ENCODE results near the gene LBH.
A peak's percentile ranks its signal among the peaks of the same experiment; 100 is the strongest.

The LBH gene

DNA sequence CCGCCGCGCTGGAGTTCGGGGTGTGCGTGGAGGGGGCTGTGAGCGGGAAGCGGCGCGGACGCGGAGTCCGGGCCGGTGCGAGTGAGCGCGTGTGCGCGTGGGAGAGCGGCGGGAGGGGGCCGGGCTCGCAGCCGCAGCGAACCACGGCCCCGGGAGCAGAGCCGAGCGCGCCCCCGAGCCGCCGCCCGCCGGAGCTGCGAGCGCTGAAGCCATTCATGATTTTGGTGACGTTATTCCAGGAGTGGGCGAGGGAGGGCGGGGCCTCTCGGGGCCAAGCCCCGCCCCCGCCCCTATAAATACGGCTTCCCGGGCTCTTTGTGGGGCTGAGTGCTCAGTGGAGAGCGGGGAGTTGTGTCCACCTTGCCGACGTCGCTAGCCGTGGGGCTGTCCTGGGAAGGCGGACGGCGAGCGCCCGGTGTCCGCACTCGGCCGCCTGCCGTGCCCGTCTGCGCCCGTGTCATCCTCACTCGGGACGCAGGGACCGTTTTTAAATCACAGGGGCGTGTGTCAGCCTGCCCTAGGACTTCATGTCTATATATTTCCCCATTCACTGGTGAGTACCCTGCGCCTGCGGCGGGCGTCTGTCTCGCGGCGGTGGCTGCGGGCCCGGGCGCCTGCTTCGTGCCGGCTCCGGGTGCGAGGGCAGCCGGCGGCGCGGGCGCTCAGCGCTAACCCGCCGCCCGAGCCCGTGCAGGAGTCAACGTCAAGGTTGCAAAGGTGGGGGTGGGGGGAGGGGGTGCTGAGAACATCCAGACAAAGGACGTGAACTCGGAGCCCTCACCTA, at the start of gene LBH:
Gene LBH, plus strand, starts transcription at position 323 of the 784 bp plus-strand sequence. Its CDS starts 205 bp downstream, at position 528.
- DNase-seq (ENCODE audit: low spot score), result peak; percentile 90

DNA sequence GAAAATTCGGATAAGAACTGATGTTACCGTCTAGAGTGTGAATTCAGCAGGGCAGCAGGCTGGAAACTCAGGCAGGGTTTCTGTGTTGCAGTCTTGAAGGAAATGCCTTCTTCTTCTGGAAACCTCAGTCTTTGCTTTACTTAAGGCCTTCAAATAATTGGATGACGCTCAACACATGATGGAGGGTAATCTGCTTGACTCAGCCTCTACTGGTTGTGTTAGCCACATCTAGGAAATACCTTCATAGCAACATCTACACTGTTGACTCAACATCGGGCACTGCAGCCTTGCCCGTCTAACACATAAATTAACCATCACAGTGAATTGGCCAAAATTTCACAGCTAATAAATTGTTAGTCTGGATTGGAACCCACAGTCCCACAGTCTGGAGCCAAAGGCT, 47.3 kb upstream of the LBH start:
- no peak for DNase-seq (ENCODE audit: low spot score)

DNA sequence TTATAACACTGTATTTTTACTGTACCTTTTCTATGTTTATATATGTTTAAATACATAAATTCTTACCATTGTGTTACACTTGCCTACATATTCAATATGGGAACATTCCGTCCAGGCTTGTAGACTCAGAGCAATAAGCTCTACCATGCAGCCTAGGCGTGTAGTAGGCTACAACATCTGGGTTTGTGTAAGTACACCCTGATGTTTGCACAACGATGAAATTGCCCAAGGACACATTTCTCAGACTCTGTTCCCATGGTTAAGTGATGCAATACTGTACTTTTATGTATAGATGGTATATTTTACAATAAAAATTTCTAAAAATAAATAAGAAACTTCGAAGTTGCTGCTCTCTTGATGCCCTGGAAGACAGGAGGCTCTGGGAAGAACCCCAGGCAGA, 46.2 kb upstream of the LBH start:
- no peak for DNase-seq (ENCODE audit: low spot score)

DNA sequence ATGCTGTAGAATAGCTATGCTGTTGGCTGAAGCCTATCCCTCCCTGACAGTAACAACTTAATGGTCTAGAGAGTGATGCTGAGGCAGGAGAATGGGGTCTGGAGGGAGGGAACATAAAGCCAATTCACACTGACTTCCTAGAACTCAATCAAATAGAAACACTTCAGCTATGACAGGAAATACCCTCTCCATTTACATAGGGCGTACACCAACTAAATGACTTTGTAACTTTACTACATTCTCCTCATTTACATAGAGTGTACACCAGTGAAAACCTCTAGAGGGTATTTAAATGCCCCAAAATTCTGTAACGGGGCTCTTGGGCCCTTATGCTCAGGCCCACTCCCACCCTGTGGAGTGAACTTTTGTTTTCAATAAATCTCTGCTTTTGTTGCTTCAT, 43.0 kb upstream of the LBH start:
- DNase-seq (ENCODE audit: low spot score), result no peak

DNA sequence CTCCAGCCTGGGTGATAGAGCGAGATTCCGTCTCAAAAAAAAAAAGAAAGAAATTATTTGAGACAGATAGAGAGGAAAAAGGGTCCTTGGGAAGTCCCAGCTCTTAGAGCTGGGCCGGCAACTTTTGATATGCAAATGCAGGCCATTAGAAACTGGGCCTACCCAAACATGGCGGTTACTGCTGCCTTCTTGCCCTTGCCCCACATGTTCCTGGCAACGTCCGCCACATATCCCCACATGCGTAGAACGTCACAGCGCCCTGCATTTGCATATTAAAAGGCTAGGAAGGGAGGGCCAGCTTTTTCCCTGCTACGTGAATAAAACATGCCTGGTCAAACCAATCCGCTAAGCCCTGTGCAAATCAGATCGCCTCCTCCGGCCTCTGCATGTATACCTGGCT, 40.7 kb upstream of the LBH start:
- no peak for DNase-seq (ENCODE audit: low spot score)

DNA sequence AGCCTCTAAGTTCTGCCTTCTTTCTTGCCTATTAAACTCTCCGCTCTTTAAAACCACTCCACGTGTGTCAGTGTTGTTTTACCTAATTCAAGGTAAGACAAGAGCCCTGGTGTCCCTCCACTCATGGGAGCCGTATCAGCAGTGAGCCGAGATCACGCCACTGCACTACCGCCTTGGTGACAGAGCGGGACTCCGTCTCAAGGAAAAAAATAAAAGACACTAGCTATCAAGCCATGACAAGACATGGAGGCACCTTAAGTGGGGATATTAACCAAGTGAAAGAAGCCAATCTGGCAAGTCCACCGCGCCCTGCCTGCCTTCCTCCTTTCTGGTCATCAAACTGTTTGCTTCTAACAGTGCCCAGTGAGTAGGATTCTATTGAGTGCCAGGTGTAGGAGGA, 40.2 kb upstream of the LBH start:
- no peak for DNase-seq (ENCODE audit: low spot score)

DNA sequence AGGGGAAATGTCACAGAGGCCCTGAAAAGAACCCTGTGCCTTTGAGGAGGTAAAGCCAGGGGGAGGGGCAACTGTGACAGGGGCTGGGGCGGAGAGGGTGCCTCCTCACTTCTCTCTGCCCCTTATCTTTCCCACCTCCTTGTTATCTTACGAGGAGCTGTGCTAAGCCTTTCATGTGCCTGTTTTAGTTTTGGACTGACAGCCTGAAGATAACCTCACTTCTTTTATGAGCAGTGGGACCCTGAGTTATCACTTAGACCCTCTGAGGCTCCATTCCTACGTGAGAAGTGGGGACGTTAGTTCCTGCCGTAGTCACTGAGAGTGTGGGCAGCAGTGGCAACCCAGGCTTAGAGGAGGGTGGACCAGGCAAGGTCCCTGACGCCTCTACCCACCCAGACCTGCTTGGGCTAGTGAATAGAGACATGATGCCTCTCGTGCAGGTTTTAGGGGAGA, 39.5 kb upstream of the LBH start:
- DNase-seq (ENCODE audit: low spot score), result no peak

DNA sequence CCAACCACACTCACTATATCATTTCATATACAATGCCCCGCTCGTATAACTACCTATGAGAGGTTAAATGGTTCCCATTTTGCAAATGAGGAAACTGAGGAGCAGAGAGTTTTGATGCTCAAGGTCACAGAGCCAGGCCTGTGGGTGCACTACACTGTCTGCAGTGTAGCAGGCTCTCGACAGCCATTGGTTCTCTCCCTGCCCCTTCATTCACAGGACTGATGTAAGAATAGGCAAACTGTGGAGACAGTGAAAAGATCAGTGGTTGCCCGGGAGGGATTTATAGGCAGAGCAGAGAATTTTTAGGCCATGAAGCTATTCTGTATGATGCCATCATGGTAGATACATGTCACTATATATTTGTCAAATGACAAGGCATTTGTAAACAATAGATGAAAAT, 39.0 kb upstream of the LBH start:
- no peak for DNase-seq (ENCODE audit: low spot score)

DNA sequence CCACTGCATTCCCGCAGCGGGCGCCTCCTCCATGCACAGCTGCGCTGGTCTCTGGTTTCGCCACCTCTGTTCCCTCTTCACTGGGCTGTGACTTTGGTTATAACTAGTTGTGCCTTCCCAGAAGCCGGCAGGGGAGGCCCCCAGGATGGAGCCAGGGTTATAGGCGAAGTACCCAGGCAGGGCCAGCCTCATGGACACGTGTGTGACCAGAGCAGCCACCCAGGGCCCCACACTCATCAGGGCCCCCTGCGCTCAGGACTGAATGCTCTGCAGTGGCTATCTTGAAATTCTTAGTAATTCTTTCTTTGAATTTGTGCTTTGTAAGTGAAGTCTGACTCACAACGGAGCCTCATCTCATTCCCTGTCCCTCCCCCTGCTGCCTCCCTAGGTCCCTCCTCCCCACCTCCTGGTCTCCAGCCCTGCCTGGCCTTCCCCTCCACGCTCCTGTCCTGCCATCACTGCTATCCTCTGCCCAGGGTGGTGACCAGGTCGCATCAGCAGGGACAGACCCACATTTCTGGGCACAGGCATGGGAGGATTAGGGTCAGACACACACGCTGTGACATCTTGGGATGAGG, 38.1 kb upstream of the LBH start:
- DNase-seq (ENCODE audit: low spot score), result no peak

DNA sequence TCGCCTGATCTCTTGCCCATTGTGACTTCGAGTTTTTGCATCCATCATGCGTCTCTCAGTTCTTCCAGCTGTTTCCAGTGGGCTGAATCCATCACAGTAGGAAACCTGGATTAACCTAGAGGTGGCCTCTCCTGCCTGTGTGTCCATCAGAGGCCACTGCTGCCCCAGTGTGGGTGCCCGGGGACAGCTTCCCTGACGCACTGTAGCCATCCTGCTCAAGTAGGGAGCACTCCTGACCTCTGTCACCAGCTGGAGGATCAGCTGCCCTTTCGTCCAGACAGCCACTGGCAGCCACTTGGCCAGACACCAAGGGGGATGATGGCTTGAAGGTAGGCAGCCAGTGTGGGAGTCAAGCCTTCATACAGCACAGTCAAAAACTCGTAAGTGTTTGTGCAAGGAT, 36.9 kb upstream of the LBH start:
- no peak for DNase-seq (ENCODE audit: low spot score)

DNA sequence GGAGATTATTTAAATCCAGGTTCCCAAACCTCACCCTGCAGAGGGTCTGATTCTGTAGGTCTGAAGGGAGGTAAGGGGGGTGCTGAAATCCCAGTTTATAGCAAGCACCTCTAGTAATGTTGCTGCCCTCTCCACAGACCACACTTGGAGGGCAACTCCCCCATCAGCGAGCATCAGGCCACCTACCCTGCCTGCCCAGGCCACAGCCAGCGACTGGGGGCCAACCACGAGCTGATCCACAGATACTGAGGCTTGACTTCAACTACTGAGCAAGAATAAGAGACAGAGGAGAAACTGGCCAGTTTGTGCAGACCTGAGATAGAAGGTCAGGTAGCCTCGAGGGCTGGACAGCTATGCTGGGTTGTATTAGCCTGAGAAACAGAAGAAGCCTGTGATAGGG, 36.3 kb upstream of the LBH start:
- DNase-seq (ENCODE audit: low spot score), result no peak

DNA sequence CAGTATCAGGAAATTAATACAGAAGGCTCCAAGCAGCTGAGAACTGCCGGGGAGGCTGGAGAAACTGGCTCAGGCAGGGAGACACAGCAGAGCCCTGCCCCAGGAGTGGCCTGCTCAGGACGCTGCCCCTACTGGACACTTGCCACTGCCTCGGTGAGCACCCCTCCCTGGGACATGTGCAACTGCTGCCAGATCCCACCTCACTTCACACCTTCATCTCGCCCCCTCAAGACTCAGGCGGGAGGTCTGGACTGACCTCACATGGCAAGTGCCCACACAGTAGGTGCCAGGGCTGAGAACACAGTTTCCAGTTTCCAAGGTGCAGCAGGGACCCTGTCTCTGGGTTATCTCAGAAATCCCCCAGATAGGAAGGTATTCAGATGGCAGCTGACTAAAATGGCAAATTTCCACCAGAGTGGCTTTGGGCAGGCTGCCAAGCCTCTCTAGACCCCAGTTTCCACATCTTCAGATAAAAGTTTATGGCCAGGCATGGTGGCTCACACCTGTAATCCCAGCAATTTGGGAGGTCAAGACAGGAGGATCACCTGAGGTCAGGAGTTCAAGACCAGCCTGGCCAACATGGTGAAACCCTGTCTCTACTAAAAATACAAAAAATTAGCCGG, 33.7 kb upstream of the LBH start:
- no peak for DNase-seq (ENCODE audit: low spot score)

DNA sequence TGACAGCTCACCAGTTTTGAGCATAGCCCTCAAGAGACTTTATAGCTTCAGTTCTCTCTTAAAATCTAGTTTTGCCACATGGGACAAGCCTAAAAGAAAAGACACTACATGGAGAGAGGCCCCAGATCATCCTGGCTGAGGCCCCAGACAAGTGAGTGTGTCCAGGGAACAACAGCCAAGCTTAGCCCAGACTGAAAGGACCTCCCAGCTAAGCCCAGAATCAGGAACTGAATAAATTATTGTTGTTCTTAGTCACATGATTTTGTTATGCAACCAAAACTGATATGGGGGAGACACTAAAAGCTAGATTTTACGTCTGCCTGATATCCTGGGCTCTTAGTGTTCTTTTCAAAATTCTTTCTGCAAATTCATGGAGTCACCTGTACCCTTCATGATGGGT, 29.3 kb upstream of the LBH start:
- no peak for DNase-seq (ENCODE audit: low spot score)

DNA sequence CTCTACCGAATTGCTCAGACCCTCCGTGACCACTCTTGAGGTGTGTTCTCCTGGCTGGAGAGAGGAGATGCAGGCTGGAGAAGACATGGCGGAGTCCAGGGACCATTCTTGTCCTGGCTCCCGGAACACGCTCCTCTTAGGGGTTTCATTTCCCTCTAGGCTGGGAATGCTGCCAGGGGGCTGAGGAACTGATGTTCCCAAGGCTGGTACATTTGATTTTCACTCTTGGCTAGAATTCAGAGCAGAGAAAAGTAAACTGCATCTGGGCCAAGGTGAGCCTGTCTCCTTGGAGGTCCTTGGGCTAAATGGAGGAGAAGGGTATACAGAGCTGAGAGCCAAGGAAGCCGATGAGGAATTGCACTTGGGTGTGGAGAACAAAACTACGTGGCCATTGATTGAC, 28.2 kb upstream of the LBH start:
- no peak for DNase-seq (ENCODE audit: low spot score)

DNA sequence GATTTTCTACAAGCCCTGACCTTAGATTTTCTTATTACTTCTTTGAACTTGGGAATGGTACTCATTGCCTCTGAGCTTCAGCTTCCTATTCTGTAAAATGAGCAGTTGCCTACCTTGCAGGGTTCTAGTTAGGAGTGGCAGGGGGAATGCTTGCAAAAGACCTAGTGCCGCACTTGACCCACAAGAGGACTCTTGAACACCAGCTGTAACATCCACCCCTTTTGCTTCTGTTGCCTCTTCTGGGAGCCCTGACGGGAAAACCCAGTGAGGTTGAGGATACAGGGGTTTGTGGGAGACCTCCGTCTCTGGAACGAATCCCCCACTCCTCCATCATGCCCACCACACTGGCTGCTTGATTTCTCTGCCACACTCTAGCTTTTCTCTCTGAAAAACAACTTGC, 27.1 kb upstream of the LBH start:
- no peak for DNase-seq (ENCODE audit: low spot score)

DNA sequence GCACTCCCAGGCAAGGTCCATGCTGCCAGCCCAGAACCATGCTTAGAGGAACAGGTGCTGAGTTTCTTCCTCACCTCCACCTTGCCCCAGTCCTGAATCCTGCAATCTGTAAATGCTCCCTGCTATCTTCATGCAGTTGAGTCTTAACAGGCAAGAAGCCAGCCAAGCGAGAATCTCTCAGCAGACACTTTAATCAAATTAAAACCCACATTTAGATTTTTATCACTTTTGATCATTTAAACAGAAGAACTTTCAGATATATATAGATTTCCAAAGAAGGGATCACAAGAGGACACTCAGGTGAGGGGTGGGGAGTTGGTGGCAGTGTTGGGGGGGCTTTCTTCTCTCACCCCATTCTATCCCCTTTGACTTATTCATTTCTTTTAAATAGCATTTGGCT, 25.9 kb upstream of the LBH start:
- no peak for DNase-seq (ENCODE audit: low spot score)

DNA sequence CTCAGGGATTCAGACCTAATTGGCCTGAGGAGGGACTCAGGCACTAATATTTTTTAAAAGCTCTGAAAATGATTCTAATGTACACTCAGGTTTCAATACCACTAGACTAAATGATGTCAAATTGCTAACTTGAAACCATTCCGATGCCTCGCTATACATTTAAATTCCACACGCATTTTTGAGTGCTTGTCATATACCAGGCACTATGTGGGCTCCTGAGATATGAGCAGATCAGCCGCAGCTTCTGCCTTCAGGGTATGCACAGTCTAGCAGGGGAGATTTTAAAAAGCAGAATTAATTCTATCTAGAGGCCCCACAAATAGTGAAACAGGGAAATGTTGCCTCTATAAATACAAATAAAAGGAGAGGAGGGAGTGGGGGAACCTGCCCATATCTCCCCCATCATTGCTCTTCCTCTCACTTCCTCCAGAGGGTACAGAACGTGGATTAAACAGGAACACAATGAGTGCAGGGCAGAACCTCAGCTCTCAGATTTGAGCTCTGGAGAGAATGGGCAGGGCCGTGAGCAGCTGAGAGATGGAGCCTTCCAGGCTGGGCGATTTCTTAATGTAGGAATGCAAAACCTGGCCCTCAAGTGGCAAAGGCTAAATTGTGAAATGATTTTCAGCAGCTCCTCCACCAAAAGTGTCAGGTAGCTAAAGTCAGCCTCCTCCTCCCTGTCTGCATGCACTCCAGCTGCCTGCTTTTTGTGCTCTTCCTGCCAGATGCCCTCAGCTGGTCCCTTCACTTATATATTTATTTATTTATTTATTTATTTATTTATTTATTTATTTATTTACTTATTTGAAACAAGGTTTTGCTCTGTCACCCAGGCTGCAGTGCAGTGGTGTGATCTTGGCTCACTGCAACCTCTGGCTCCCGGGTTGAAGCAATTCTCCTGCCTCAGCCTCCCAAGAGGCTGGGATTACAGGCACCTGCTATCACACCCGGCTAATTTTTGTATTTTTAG, 24.6 kb upstream of the LBH start:
- no peak for DNase-seq (ENCODE audit: low spot score)

DNA sequence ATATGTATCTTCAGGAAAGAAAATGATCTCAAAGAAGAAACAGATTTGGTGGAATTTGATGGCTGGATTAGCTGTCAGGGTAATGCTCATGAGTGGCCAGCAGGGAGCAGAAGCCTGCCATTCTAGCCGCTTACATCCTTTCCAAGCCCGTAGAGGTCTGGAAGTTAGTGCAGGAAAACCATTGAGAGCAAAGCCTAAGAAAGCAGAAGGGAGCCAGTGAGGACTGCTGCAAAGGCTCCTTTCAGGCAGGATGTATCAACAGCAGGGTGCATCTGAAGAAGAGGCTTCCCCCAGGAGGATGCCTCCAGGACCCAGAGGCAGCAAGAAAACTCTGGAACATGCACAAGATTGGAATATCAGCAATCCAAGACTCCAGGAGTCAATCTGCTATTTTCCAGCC, 22.9 kb upstream of the LBH start:
- peak; percentile 66 for DNase-seq (ENCODE audit: low spot score)

DNA sequence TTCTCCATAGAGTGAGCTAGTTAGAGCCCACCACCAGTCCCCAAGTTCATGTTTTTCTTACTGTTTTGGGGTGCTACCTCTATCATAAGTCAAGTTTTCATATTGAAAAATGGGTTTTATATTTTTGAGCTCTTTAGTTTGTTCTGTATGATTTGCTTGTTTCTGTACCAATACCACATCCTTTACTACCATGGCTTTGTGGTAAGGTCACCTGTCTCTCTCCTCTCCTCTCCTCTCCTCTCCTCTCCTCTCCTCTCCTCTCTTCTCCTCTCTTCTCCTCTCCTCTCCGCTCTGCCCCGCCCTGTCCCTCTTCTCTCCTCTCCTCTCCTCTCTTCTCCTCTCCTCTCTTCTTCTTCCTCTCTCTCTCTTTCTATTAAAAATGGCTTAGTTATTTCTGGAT, 22.1 kb upstream of the LBH start:
- no peak for DNase-seq (ENCODE audit: low spot score)

DNA sequence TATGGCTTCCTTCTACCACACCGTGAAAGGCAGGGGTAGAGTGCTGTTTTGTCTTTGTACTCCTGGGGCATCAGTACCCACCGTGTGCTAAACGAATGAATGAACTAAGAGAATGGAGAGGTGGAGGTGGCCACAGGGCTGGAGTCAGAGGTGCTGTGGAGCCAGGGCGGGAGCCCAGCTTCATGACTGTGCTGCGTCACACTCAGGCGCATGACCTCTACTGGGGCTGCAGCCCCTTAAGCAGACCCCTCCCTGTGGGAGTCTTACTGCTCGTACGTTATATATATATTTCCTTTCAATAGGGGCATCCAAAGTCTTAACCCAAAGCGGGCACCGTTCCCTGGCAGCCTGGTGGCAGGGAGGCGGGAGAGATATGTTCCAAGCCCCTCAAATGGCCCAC, 18.0 kb upstream of the LBH start:
- no peak for DNase-seq (ENCODE audit: low spot score)

DNA sequence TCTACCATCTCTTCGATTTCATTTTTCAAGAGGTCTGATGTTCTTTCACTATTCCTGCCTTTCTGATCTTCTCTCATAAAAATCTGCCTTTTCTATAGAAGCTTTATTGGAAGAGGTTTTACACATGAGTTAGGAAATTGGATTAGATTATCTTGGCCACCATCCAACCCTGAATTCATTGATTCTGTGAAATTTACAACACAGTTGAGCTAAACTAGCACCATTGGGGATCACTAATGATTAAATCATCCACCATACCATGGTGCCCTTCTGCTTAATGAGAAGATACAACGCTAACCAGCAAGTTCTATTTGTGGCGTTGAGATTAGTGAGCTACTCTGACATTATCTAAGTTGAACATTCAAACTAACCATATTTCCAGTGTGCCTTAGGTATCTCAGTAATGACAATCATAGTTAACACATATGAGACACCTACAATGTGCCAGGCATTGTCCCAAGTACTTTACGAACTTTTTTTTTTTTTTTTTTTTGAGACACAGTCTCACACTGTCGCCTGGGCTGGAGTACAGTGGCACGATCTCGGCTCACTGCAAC, 17.3 kb upstream of the LBH start:
- no peak for DNase-seq (ENCODE audit: low spot score)

DNA sequence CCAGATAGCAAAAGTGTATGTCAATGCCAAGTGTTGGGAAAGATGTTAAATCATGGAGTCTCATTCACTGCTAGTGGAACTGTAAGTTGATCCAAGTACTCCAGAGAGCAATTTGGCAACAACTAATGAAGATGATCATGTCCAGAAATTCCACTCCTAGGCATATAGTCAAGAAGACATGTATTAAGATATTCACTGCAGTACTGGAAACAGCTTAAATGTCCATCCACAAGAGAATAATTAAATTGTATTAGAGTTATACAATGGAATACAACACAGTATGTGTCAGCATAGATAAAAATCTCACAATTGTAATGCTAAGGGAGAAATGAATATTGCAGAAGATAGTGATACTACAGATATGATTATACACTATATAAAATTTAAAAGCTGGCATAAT, 15.2 kb upstream of the LBH start:
- no peak for DNase-seq (ENCODE audit: low spot score)

All from ecto neural progenitor cell (in vitro differentiated cells).